Fibroblast of villous mesenchyme (primary cell): ENCODE measurements around the gene NR1I2. TPM values are rescaled to one million over a fixed set of nuclear protein-coding genes. Genes with fewer than 3 reads are reported as not detected.

Source experiments
- DNase-seq: peaks from one replicate; pipeline ENCODE4 v3.0.0-alpha.2; 2010; ENCODE audit warnings: low read depth
- H3K4me3 ChIP-seq: 2 replicates; pipeline ENCODE4 v1.5.1; 2011; ENCODE audit warnings: low read depth, mild to moderate bottlenecking, low read length
- CTCF ChIP-seq: IDR thresholded peaks from 2 replicates; pipeline ENCODE4 v1.5.1; 2012; ENCODE audit warnings: low read depth, mild to moderate bottlenecking, low read length; ENCODE audit not compliant: insufficient read depth
- total RNA-seq: library from RNA; depleted of rRNA; stranded (reverse); fragments of >200 nt; gene quantifications from 2 replicates; pipeline ENCODE4 v1.2.3, GENCODE V29; 2012

NR1I2 gene
- total RNA-seq, 1 donor: under 0.01 TPM

- no peak for DNase-seq
- TF ChIP-seq CTCF: no peak
- no peak overlapping the region for H3K4me3 ChIP-seq
These were observed 3.7 kb upstream of the NR1I2 start for GRCh38 chr3:119778176-119778575.

- no peak overlapping the region for H3K4me3 ChIP-seq
- TF ChIP-seq CTCF: no peak
- DNase-seq: no peak
These were observed 3.1 kb upstream of the NR1I2 start for GRCh38 chr3:119778811-119779210.

GRCh38 chr3:119779731-119780383 is 2.0 kb upstream of the NR1I2 start:
- DNase-seq: no peak

GRCh38 chr3:119782460-119782859 is 559 bp downstream of the NR1I2 start:
- DNase-seq: no peak
- H3K4me3 ChIP-seq: no peak overlapping the region

More at GRCh38 chr3:119779731-119780383, 2.0 kb upstream of the NR1I2 start:
- no peak overlapping the region for H3K4me3 ChIP-seq
- no peak for TF ChIP-seq CTCF

GRCh38 chr3:119783255-119783654 is 1.4 kb downstream of the NR1I2 start:
- no peak overlapping the region for H3K4me3 ChIP-seq
- no peak for DNase-seq
- no peak for TF ChIP-seq CTCF

More at GRCh38 chr3:119782460-119782859, 559 bp downstream of the NR1I2 start:
- no peak for TF ChIP-seq CTCF

GRCh38 chr3:119783883-119784282 is 2.0 kb downstream of the NR1I2 start:
- H3K4me3 ChIP-seq: no peak overlapping the region
- DNase-seq: no peak
- no peak for TF ChIP-seq CTCF

GRCh38 chr3:119786409-119786808 is 4.5 kb downstream of the NR1I2 start:
- H3K4me3 ChIP-seq: no peak overlapping the region
- DNase-seq: no peak
- TF ChIP-seq CTCF: no peak
